Stimulated activated CD8-positive, alpha-beta memory T cell treated with anti-CD3 and anti-CD28 coated beads, Interleukin-7, amount 100 ng/mL, for 4 hours (primary cell): Measurements from ENCODE around the gene UBALD1.

Source experiments
- DNase-seq, 2 donors: peaks; one replicate each; pipeline ENCODE4 v3.0.0-alpha.2; 2020; ENCODE audit warnings: low read depth in 2 of 2

UBALD1 gene

DNA sequence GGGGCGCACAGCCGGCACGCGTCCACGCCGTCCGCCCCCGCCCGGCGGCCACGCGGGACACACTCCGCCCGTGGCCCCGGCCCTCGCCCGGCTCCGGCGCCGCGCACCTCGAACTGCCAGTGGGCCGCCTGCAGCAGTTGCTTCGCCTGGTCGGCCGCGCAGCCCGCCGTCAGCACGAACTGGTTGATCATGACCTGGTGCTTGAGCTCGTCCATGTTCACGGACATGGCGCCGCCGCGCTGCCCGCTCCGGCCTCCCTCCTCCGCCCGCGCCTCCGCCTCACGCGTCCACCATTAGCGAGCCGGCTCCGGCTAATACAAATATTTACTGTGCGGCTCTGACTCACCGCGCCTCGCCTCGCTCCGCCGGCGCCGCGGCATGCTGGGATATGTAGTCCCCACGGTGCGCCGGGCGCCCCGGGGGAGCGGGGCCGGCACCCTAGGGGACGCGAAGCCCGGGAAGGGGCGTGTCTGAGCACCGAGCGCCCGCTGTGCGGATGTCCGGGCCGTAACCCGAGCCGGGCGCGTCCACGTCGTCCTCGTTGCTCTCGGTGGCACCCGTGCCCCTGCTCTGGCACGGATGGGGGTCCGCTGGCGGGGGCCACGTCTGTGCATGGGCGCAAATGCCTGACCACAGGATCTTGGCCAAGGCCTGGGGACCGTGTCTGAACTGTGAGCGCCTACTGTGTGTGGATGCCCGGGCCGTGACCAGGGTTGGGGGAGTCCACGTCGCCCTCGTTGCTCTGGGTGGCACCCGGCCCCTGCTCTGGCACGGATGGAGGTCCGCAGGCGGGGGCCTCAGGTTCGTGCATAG, at the start of gene UBALD1:
Gene UBALD1 (minus strand): TSS at position 318 of the 813 bp plus-strand sequence. CDS start 91 bp downstream, at position 227.
- DNase-seq: peak; percentile 53 to 75

DNA sequence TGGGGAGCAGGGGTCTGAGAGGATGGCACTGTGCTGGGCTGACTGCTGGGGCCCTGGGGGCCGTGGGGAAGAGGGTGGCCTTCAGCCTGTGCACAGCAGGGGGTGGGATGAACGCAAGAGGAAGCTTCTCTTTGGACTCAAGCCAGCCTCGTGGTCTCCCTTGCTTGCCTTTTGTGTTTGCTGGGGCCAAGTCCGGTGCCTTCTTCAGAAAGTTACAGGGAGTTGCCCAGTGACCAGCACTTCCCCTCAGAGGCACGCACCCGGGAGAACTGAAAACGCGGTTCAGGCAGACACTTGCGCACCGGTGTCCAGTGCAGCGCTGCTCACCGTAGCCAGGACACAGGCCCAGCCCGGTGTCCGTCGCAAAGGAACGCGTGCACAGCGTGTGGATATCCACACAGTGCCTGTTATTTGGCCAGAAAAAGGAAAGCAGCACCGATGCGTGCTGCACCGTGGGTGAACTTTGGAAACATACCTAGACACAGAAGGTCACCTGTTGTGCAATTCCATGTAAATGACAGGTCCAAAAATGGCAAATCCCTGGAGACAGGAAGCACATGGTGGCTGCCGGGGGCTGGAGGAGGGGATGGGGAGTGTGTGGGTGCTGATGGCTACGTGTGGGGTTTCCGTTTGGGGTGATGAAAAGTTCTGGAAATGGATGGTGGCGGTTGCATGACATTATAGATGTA, 49.2 kb upstream of the UBALD1 start:
- no peak for DNase-seq

DNA sequence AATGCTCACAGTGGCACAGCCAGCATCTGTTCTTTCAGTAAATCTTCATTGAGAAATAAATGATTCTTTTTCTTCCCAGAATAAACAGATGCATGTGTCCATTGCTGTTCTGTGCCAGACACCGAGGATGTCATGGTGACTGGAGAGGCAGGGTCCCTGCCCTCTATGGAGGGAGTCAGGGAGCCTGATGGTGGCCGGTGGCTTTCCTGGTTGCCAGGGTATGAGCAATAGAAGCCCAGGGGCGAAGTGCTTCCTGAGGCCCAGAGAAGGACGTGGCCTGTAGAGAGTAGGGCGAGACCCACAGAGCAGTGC, 48.7 kb upstream of the UBALD1 start:
- DNase-seq: no peak

DNA sequence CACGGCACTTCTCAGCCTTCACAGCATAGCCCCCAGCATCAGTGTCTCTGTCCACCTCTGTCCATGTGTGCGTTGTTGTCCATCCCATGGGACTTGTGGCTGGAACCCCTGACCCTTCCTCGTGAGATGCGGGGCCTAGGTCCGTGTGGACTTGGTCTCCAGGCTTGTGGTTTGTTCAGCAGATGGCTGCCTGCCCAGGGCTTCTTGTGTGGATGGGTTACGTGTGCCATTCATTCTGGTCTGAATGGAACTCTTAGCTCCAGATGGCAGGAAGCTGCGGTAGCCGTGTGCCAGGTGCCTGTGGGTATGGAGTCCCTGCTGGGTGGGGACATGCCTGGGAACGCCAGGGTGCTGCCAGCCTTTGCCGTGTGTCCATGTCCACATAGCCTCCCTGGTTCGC, 47.0 kb upstream of the UBALD1 start:
- no peak for DNase-seq

DNA sequence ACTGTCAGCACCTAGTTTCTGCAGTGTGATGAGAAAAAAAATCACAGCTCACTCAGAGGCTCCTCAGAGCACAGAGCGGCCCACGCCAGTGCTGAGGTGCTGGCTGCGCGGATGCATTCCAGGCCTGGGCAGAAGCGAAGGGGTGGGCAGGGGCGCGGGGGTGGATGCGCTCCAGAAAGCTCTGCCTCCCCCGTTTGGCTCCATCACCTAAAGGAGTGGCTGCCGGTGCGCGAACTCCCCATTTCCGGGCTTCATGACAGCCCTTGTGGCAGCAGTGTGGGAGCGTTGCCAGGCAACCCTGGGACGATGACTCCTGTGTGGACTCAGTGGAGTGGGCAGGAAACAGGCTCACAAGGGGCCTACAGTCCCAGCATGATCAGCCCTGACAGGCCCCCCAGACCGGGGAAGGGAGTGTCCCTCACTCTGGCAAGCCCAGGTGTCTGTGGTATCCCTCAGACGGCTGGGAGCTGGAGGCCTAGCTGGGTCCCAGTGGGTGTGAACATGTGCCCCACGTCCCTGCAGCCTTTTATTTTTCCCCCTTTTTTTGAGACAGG, 45.8 kb upstream of the UBALD1 start:
- DNase-seq: peak; percentile 65 to 86

DNA sequence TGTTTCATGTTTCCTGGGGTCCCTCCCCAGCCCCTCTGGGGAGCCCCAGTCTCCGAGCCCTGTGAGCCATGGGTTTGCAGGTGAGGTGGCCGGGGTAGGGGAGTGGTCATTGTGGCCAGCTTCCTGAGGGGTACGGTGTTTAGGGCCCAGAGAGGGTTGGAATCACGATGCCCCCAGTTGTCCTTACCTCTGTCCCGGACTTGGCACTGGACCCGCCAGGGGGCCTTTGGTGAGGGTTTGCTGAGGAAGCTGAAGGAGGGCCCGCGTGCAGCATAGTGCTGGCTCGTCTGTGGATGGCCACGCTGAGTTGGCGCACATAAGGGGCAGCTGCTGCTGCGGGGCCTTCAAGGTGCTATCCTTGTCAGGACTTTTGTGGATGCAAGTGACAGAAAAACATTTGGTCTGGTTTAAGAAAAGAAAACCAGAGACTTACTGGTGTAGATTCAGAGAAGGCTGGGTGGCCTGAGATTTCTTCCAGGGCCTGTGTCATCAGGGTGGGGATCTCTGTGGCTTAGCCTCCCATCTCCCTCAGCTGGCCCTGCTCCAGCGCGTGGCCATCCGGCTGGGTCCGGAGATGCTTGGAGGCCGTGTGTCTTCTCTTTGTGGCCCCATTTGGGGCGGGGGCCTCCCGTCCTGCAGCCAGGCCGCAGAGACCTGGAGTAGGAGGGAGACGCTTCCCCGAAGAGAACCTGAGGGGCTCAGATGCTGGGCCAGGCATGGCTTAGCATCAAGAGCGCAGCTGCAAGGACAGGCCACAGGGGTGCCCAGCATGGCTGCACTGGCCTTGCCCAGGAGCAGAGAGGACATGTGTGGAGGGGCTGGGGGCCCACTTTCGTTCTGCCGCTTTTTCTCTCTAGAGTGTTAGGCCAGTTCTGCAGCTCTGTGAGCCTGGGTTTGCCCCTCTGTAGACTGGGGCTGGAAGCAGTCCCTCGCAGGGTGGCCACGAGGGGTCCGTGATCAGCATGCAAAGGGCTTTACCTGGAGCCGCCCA, 45.0 kb upstream of the UBALD1 start:
- DNase-seq: no peak

DNA sequence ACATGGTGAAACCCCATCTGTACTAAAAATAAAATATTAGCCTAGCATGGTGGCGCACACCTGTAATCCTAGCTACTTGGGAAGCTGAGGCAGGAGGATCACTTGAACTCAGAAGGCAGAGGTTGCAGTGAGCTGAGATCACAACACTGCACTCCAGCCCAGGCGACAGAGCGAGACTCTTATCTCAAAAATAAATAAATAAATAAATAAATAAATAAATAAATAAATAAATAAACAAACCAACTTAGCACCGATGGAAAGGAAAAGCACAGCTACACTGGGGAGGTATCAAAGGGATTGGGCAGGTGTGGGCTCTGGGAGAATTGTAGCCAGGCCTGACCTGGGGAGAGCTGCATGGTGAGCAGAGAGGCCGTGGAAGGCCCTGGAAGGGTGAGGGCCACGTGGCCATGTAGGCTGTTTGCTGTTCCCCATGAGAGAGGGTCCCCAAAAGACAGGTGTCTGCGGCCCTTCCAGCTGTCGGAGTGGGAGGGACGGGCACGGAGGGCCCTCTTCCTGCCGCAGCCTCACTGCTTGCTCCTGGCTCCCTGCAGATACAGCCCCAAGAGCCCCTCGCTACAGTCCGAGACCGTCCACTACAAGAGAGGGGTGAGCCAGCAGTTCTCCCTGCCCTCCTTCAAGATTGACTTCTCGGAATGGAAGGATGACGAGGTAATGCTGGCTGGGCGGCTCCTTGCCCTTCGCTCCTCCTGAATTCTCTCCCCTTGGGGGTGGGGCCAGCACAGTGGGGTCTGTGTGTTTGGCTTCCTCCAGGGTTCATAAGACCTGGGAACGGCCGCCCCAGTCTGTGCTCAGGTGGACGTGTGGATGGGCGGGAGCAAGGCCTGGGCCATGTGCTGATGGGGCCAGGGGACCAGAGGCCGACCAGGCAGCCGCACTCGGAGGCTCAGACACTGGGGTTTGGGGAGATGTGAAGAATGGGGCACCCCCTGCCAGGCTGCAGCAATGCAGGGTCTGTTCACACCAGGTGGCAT, 42.3 kb upstream of the UBALD1 start:
- no peak for DNase-seq

DNA sequence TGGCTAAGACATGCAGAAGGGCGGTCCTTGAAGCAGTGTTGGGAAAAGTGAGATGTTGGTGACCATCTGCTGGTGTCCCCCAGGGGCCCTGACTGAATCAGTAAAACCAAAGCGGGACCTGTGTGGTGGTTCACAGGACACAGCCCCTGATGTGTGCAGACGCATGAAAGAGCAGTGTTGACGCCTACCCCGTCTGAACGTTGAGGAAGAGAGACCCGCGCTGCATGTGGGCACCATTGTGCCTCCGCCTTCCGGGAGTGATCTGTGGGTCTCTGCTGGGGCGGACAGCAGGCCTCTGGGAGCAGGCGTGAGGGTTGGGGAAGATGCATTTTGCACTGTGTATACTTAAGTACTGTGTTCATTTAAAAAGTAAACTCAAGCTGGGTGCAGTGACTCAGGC, 41.5 kb upstream of the UBALD1 start:
- DNase-seq: no peak

DNA sequence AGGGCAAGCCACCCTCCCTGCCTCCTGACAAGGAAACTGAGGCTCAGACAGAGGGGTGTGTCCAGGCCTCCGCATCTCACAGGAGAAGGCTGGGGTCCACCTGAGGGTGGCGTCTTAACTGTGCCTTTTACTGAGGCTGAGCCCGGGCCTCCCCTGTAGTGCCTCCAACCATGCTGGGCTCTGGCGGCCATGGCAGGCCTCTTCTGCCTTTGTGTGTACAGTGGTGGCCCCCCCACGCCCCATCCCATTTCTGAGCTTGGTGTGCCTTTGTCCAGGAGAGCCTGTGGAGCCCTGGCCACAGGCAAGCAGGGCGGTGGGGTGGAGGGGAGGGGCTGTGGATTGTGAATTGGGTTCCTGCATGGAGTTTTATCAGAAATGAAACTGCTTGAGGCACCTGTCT, 41.1 kb upstream of the UBALD1 start:
- no peak for DNase-seq

DNA sequence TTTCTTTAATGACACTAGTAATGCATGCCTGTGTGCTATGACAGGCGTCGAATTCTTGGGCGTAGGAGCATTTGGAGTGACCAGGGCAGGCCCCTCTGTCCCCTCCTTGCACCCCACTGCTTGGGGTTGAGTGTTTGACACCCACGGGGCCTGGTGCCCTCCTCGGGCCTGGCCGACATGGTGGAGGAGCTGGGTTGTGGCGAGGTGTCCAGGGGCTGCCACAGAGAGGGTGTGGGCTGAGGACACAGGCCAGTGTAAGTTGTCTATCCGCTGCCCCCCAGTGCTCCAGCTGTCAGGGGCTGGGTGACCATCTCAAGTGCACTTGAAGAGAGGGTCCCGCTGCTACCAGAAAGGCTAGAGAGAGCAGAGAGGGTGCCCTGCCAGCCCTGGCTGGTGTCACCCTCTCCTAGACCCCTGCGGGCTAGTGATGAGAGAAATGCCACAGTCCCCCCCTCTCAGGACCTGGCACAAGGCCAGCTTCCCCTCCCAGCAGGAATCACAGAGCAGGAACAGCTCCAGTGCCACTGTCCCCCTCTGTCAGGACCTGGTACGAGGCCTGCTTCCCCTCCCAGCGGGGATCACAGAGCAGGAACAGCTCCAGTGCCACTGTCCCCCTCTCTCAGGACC, 40.4 kb upstream of the UBALD1 start:
- DNase-seq: no peak

DNA sequence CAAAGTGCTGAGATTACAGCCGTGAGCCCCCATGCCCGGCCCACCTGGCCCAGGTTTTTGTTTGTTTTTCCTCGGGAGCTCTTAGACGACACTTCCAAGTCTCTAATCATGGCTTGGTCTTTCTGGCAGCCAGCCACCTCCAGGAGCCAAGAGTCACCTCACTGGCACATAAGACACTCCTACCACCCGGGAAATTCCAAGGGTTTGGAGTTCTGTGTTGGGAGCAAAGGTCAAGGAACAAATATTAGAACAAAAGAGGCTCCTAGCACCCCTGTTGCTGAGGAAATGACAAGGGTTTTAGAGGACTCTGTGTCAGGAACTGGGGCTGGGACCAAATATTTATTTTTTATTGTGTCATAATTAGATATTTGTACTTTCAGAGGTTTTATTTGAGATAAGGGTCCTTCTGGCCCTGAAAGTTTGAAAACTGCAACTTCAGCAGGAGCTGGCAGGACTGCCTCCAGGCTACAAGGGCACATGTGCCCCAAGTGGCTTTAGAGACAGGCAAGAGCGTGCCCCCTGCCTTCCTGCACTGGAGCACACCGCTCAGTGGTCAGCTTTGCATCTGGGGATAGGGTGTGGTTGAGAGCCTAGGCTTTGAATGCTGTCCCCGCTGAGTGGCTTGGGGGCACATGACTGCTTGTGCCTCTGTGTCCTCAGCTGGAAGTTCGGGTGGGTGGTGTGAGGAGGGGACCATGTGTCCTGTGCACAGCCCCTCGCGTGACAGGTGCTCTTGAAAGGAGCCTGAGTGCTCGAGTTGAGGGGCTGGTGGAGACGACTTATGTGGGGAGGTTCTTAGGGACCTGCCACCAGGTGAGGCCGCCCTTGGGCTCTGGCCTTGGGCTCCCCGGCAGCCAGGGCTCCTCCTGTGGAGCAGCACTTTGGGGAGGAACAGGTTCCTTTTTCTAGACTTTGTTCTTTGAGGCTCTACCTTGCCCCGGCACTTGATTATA, 39.6 kb upstream of the UBALD1 start:
- DNase-seq: no peak

DNA sequence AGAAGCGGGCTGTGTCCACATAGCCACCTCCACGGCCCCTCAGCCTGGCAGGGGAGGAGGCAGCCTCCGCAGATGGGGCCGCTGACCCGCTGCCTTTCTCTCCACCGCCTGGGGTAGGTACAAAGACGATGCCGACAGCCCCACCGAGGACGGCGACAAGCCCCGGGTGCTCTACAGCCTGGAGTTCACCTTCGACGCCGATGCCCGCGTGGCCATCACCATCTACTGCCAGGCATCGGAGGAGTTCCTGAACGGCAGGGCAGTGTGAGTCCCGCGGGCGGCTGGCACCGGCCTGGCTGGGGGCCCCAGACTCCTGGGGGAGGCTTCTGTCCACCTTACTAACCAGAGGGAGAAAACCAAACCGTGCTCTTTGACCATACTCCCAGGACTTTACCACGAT, 37.9 kb upstream of the UBALD1 start:
- DNase-seq: no peak

DNA sequence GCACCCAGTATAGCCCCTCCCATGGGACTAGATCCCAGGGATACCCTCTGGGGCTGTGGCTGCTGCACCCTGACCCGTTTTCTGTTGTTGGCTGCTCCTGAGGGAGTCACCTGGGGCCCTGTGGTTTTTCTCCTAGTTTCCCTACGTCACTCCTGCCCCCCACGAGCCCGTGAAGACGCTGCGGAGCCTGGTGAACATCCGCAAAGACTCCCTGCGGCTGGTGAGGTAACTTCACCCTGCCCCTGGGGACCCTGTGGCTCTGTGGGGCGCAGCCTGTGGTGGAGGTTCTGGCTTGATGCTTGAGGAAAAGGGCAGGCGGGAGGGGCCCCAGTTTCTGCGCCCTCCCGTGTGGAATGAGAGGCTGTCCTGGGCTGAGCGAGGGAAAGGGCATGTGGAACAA, 37.1 kb upstream of the UBALD1 start:
- DNase-seq: no peak

DNA sequence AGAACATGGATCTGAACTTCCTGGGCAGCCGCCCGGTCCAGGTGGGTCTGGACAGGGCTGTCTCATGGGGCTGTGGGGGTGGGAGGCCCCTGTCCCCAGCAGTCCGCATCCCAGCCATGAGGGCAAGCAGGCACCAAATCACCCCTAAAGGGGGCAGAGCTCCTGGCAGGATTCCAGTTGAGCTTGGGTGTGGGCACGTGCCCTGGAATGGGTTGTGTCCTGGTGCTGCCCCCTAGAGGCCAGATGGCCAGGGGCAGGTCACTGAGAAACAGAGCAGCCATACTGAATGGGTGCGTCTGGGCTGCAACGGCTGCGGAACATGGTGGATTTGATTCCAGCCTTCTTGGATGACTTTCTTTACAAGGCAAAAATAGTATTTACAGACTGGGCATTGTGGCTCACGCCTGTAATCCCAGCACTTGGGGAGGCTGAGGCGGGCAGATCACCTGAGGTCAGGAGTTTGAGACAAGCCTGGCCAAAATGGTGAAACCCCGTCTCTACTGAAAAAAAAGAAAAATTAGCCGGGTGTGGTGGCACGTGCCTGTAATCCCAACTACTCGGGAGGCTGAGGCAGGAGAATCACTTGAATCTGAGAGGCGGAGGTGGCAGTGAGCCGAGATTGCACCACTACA, 35.9 kb upstream of the UBALD1 start:
- peak; percentile 47 to 50 for DNase-seq

DNA sequence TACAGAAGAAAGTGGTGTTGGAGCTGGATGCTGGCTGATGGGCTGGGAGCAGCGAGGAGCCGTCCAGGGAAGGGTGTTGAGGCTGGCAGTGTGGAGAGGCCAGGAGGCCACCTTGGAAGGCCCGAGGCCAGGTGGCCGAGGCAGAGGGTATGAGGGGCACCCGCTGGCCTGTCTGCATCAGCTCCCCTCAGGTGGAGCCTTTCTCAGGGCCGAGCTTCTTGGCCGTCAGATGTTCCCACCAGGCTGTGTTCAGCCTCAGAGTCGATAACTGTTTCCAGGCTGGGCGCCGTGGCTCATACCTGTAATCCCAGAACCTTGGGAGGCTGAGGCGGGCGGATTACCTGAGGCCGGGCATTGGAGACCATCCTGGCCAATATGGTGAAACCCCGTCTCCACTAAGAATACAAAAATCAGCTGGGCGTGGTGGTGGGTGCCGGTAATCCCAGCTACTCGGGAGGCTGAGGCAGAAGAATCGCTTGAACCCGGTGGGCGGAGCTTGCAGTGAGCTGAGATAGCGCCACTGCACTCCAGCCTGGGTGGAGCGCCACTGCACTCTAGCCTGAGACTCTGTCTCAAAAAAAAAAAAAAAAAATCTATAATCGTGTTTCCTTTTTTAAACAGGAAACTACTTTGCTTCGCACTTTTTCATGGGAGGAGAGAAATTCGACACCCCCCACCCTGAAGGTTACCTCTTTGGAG, 35.2 kb upstream of the UBALD1 start:
- DNase-seq: no peak

DNA sequence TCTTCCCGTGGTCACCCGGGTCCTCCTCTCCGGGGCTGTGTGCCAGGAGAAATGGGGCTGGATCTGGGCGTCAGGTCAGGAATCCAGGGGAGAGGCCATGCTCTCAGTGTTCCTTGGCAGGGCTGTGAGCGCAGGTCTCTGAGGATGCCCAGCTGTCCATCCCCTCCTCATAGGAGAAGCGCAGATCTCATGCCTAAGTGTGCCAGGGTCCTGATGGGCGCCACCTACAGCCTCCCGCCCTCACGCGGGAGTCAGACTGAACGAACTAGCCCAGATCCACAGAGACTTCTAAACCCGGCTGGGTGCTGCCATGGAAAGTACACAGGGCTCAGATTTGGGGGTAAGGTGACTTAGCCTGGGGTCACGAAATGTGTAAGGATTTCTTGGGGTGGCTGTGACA, 34.2 kb upstream of the UBALD1 start:
- no peak for DNase-seq

DNA sequence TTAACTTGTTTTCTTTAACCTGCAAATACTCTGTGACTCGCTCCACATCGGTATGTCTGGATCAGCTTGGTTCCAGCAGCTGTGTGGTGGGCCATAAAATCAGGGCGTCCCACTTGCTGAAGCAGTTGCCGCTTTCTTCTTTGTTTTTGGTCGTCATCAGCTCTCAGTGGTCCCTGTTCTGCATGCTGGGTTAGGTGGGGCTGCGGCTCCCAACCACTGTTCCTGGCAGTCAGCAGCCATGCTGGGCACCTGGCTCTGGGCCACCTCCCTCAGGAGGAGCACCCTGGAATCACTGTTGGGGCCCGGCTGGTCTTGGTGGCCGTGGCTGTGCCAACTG, 32.9 kb upstream of the UBALD1 start:
- DNase-seq: no peak
